SW480 (cell line): ENCODE measurements around the gene ZNF30.
"Not testable (repeated sequence)": the region's sequence is repeated elsewhere in the genome, so short reads cannot be mapped to it uniquely, and the experiment has no call there.

Experiments used
- DNase-seq: peaks from one replicate; pipeline ENCODE4 v3.0.0-alpha.2; 2016; ENCODE audit warnings: low spot score

Gene ZNF30

DNA sequence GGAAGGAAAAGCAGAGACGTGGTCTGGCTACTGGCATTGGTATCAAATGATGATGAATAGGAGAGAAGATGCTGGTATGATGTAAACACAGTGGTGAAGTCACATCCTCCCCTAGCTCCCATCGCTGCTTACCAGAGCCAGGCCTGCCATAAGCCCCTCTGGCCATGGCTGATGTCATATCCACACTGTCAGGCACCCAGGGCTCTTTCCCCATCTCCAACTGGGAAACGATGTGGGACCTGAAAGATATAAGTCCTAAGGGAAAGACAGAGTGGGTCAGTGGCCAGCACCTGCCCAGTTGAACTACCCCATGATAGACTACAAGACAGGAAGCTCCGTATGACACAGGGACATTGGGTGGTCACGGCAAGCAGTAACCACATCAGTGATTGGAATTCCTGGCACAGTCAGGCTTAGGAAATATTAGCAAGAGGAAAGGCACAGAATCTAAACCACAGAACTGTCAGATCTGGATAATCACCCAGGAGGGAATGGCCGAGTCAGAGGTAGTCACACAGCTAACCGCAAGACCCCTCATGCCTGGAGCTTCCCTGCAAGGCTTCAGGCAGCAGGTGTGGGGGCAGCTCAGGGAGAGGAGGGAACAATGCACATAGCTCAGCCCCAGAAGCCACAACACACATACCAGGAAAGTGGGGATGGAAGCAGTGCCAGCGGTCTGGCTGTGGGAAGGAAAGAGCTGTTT is 33.6 kb downstream of the ZNF30 start:
- DNase-seq = peak; percentile 99

DNA sequence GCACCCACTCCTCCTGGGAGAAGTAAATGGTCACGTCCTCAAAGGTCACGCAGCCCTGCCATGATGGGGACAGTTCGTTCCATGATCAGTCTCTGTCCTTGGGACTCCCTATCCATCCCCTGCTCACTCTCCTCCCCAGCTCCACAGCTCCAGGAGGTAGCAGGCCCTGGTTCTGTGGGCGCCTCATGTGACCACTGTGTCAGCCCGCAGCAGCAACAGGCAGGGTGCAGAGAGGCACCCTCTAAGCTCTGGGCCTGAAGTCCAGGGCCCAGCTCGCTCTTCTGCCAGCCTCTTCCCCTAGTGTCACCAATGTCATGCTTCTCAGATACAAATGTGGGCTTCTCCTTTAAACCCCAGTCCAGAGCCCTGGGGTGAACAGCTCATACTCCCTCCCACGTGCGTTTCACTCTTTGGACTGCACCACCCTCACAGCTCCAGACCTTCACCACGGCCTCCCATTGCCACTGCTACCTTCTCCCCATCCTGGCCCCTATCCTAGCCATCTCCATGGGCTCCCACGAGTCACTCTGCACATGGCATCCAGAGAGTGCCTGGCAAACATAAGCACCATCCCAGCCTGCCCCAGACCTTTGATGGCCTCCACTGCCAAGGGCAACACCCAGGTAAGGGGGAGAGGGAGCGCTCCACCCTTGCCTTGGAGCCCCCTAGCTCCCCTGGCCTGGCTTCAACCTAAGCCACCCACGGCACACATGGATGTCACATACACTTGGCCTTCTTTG is 34.4 kb downstream of the ZNF30 start:
- peak; percentile 26 for DNase-seq

DNA sequence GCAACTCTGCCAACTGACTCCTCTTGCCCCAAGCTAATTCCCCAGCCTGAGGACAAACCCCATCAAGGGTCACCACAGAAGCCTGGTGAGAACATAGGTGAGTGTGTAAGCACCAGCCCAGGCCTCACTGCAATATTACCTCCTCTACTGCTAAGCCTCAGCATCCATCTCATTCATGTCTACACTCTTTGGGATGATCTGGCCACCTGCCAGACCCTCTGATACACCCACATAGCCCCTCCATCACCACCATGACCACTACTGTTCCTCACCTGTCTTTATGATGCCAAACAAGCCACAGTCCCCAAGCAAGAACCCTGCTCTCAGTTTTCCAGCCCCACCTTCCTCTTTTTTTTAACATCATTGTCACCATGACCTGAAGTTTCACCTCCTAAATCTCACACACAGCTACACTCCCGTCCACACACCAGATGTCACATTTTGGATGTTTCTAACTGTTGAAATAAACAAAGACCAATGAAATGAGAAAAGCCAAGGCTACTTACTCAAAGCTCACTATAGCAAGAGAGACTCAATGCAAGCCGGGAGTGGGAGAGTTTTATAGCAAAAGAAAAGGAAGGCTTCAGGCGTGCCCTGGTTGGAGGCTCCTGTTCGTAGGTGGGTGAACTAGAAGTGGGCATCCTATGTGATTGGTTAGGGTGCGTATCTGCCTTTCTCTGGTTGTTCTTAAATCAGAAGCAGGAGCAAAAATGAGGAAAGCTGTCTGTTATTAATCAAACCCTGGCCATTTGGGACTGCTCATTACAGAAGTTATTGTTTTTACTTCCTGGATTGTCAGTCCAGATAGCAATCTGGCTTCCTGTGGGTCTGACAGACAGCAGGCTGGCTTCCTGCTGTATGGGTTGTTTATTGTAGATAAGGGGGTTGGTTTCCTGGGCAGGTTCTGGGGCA is 35.3 kb downstream of the ZNF30 start:
- no peak for DNase-seq

DNA sequence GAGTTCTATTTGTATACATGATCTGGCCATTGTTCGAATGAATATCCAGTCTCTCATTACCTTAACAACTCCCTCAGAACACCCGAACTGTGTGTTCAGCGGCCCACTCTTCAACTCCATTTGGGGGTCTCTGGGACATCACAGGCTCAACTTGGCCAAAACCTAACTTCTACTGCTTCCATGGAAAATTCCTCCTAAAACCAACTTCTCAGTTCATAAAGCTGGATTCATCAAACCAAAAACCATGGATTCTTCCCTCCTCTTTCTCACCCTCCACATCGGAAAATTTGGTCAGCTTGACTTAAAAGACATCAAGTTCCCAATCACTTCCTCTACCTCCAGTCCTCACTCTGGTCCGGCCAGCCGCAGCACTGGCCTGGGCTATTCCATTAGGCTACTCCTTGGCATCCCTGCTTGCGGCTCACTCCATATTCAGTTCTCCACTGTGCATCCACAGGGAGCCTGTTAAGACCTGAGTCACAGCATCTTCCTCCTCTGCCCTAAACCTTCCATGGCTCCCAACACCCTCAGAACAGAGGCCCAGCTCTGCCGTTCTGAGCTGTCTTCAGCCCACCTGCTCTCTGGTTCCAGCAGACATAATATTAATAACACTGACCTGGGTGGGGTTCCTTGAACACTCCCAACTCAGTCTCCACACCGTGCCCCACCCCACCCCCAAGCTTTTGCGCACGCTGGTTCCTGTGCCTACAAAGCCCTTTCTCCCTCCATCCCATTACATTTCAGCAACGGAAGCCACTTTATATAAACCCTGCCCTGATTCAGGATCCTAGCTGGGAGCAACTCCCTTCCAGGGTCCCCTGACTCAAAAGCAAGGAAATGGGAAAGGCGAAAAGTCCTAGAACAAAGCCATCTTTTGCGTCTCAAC is 36.2 kb downstream of the ZNF30 start:
- no peak for DNase-seq

DNA sequence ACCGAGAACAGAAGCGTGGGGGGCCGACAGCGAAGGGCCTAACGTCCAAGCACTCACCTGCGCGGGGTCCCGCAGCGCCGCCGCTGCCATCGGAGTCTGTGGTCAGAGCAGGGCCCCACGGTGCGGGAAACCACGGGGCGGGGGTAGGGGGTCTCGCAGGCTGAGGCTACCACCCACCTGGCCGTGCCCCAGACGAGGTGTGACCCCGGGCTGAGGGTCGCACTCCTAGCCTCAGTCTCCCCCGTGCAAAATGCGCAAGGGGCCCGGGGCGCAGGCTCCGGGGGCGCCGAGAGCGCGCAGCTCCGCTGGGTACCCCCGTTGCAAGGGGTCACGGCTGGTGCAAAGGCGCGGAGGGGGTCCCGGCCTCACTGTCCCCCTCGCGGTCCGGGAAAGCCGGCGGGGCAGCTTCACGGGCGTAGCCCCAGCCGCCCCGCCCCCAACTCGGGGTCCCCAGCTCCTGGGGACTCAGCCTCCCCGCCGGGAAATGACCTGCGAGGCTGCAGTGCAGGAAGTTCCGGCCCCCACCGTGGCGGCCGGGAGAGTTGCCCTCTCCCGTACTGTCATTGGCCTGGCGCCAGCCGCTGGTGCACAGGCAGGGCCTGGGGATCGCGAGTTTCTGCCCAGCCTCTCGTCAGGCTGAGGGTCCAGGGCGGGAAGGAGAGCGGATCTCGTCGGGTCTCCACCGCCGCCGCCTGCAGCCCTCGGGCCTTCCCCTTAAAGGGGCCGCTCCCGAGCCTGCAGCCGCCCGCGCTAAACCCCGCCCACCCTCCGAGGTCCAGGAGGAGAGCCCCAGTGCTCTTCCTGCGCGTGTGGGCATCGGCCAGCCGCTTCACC is 37.1 kb downstream of the ZNF30 start, which contains the start of gene ZNF792:
TSS of gene ZNF792 (minus strand) at position 657 of the 834 bp plus-strand sequence. CDS start at position 90, 567 bp downstream.
- DNase-seq = peak; percentile 67

DNA sequence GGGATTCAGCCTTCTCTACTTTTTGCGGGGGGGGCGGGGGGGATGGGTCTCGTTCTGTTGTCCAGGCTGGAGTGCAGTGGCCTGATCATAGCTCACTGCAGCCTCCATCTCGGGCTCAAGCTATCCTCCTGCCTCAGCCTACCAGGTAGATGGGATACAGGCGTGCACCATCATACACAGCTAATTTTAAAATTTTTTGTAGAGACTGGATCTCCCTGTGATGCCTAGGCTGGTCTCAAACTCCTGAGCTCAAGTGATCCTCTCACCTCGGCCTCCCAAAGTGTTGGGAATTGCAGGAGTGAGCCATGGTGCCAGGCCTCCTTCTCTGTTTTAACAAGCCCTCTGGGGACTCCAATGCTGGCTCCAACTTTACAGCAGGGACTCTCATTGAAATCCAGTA is 37.9 kb downstream of the ZNF30 start:
- DNase-seq = no peak

DNA sequence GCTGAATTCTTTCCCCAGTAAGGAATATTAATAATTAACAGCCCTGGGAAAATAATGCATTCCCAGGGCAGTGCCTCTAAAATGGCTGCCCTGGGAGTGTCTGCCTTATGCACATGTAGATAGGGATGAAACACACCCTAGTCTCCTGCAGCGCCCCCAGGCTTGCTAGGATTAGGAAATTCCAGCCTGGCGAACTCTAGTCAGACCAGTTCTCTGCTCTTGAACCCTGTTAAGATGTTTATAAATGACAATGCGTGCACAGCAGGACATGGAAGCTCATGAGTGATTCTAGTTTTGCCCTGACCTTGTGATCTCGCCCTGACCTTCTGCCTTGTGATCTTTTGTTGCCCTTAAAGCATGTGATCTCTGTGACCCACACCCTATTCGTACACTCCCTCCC is 38.8 kb downstream of the ZNF30 start:
- not testable (repeated sequence) for DNase-seq

DNA sequence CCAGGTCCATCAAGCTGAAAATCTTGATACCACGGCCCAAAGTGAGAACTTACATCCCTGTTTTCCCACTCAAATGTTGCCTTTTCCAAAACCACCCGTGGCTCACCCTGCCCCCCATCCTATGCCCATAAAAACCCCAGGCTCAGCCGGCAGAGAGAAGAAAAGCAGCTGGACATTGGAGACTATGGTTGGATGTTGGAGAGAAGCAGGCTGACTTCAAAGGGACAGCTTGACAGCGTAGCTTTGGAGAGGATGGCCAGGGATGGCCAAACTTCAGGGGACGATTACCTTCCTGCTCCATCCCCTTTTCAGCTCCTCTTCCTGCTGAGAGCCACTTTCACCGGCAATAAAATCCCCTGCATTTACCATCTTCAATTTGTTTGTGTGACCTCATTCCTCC is 40.8 kb downstream of the ZNF30 start:
- no peak for DNase-seq

DNA sequence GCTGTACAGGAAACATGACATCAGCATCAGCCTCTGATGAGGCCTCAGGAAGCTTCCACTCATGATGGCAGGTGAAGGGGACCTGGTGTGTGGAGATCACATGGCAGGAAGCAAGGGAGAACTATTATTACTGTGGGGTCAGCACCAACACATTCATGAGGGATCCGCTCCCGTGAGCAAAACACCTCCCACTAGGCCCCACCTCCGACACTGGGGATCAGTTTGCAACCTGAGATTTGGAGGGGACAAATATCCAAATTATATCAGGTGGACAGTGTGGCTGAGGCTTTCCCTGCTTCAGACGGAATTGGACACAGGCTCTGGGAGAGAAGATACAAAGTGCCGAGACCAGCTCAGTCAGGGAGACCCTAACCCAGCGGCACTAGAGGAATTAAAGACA is 43.0 kb downstream of the ZNF30 start:
- no peak for DNase-seq

DNA sequence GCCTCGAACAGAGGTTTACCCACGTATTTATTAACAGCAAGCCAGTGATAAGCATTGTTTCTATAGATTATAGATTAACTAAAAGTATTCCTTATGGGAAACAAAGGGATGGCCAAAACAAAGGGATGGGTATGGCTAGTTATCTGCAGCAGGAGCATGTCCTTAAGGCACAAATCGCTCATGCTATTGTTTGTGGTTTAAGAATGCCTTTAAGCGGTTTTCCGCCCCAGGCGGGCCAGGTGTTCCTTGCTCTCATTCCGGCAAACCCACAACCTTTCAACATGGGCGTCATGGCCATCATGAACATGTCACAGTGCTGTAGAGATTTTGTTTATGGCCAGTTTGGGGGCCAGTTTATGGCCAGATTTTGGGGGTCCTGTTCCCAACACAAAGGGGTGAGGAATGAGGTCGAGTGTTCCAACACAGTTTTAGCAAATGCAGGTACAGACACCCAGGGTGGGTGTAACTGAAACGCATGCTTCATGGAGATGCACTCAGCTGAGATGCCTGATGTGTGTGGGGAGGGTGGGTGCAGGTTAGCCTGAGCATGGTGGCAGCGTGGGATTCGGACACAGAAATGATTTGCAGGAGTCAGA is 43.6 kb downstream of the ZNF30 start:
- DNase-seq = not testable (repeated sequence)

DNA sequence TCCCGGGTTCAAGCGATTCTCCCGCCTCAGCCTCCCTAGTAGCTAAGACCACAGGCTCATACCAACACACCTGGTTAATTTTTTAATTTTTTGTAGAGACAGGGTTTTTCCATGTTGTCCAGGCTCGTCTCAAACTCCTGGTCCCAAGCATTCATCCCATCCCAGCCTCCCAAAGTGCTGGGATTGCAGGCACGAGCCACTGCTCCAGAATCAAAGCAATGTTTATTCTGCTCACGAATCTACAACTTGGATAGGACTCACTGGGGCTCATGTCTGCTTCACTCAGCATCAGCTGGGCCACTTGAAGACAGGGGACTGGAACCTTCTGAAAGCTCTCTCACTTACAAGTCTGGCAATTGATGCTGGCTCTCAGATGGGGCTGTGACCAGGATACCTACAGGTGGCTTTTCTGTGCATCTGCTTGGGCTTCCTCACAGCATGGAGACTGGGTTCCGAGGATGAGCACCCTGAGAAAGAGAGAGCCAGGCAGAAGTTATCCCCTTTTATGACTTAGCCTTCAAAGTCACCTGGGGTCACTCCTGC is 45.5 kb downstream of the ZNF30 start:
- DNase-seq = no peak

DNA sequence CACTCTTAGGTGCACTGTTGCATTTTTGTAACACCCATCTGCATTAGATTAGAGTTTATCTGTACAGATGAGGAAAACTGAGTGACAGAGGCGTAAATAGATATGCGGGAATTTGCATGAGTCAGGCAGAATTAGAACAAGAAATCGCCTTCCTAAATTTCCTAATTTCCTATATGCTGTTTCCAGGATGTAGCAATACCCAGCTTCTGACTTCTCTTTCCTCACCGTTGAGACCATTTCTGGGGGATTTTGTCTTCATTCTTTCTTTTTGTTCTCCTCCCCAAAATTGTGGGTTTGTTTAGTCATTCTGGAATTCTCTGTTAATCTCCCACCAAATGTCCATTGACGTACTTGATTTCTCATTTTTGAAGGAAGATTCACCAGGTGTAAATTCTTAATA is 47.9 kb downstream of the ZNF30 start:
- DNase-seq = no peak

DNA sequence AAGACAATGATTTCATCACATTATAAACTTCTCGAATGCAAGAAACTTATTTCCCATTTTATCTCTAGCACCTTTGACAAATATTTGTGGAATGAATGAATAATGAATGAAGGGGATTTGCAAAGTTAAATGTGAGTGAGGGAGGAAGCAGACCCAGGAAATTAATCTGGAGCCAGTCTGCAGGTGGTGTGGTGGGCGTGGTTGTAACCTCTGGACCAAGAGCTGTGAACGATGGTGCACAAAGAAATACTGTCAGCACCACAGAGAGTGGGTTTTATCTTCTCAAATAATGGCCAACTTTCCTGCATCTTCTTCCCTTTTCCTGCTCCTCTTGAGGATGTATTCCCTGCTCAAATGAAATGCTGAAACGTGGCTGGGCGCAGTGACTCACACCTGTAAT is 48.4 kb downstream of the ZNF30 start:
- no peak for DNase-seq

DNA sequence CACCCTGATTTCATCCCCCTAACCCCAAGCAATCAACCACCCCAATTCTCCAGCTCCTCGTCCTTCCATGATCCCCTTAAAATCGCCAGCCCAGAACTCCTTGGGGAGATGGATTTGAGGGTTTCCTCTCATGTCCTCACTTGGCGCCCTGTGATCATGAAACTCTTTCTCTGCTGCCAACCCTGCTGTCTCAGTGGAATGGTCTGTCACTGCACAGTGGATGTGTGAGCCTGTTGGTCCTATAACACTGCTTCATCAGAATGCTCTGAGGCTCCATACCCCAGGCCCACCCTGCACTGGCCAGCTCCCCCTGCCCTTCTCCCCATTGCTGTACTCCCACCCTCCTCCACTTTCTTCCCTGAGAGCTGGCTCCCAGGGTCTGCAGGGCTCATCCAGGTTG is 49.9 kb downstream of the ZNF30 start:
- DNase-seq = no peak

DNA sequence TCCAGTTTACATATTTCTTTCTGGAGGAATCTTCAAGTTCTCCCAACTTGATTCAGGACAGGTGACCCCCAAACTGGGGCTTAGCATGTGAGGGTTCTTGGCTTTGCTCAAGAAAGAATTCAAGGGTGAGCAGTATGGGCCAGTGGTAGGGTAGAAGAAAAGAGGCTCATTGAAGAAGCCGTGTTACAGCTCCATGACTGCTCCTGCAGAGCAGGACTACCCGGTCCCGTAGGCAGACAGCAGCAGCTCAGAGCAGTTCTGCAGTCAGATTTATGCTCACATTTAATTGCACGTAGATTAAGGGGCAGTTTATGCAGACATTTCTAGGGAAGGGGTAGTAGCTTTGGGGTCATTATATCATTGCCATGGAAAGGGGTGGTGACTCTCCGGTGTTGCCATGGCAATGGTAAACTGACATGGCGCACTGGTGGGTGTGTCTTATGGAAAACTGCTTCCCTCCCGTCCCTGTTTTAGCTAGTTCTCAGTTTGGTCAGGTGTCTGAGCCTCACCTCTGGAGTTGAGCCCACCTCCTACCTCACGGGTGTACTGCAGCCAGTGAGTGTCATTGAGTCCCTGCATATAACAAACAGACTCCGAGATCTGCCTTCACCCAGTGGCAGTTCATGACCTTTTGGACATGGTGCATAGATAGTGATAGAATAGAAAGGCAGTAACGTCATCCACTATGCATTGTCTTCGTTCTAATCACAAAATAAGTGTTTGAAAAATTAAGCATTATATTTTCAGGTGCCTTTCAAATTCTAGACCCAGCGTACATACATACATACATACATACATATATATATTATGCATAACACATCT is 53.3 kb downstream of the ZNF30 start:
- no peak for DNase-seq

DNA sequence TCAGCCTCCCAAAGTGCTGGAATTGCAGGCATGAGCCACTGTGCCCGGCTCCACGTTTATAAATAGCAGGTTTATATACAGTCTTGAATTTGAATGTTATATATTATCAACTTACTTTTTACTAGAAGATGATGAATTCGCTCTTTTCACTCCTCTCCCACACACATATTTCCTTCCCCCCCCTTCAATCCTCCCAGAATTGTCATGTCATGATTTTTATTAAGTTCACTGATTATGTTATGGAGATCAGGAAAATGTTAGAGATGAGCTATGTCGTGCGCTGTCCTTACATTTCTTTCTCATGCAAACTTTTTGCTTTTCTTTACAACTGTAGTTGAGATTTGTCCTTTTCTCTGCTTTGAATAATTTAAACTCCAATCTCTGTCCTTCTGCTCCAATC is 55.6 kb downstream of the ZNF30 start:
- DNase-seq = no peak

DNA sequence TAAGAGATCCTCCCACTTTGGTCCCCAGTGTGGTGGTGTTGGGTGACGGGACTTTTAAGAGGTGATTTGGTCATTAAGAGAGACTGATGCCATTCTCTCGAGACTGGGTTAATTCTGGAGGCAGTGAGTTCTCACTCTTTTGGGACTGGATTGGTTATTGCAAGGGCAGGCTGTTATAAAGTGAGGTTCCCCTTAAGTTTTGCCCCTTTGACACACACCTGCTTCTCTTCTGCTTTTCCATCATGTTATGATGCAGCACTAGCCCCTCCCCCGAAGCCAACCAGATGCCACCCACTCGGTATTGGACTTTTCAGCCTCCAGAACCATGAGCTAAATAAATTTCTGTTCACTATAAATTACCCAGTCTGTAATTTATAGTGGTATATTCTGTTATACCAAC is 57.1 kb downstream of the ZNF30 start:
- DNase-seq = no peak

DNA sequence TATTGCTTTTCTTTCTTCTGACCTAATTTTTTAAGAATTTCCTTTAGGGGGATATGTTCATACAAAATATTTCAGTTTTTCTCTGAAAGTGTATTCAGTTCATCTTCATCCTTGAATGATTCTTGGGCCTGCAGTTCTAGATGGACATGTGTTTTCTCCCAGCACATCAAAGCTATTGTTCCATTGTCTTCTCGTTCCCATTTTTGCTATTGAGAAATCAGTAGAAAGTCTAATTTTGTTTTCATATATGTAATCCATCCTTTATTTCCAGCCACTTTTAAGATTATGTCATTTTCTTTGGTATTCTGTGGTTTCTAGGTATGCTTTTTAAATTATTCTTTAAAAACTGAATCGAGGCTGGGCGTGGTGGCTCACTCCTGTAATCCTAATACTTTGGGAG is 57.6 kb downstream of the ZNF30 start:
- DNase-seq = no peak
